ENCODE results near the gene CSF3R. TPM values are rescaled to one million over a fixed set of nuclear protein-coding genes. Genes with fewer than 3 reads are reported as not detected.

Gene CSF3R
- total RNA-seq, 1 experiment from 2014 or later: 0.26 TPM

- H3K4me3 Mint-ChIP-seq: no peak overlapping the region
- no peaks in the 10 kb centered on the region for H3K36me3 Mint-ChIP-seq
- POLR2A ChIA-PET: no interaction called here
- H3K4me1 Mint-ChIP-seq: peaks cover 12% of the 10 kb centered on the region
- no peak for TF ChIP-seq E2F5 (CRISPR knock-in tag; IDR thresholded peaks at IDR 0.05)
- peak; percentile 82 for TF ChIP-seq GABPB1 (CRISPR knock-in tag; IDR thresholded peaks at IDR 0.05)
- TF ChIP-seq CTCF (IDR thresholded peaks at IDR 0.05): no peak
- no peak for TF ChIP-seq IRF2 (CRISPR knock-in tag; IDR thresholded peaks at IDR 0.05; ENCODE audit: borderline replicate concordance, low read depth)
- no peak for DNase-seq (ENCODE audit: low spot score)
- no peak overlapping the region for H3K27ac Mint-ChIP-seq
- CTCF ChIA-PET: interaction anchor here (0.6 to 2.1 kb wide), 6 partner anchors 11 to 530 kb away, joined by 3 to 9 read pairs (median 4); partner anchors contain the start of gene OSCP1
- no peak for ATAC-seq
- H3K9me3 Mint-ChIP-seq: no peaks in the 10 kb centered on the region
- H3K27me3 Mint-ChIP-seq (ENCODE audit: low read depth): peaks cover 24% of the 10 kb centered on the region
Measured at GRCh38 chr1:36486439-36487335, 4.0 kb upstream of the CSF3R start.

- H3K4me3 Mint-ChIP-seq: no peak overlapping the region
- ChIA-PET POLR2A (no interaction called here), CTCF (interaction anchor here (0.5 to 2.1 kb wide), 6 partner anchors 10 to 530 kb away, joined by 3 to 9 read pairs (median 3); partner anchors contain the start of genes MRPS15 and OSCP1)
- no peak for DNase-seq (ENCODE audit: low spot score)
- TF ChIP-seq NR1H2 (CRISPR knock-in tag; IDR thresholded peaks at IDR 0.05): no peak
- H3K9me3 Mint-ChIP-seq: no peaks in the 10 kb centered on the region
- no peaks in the 10 kb centered on the region for H3K36me3 Mint-ChIP-seq
- no peak for ATAC-seq
- H3K4me1 Mint-ChIP-seq: peaks cover 13% of the 10 kb centered on the region
- peaks cover 25% of the 10 kb centered on the region for H3K27me3 Mint-ChIP-seq (ENCODE audit: low read depth)
- H3K27ac Mint-ChIP-seq: no peak overlapping the region
Measured at GRCh38 chr1:36486093-36486438, 3.4 kb upstream of the CSF3R start.

GRCh38 chr1:36484099-36484498, 1.4 kb upstream of the CSF3R start:
- H3K27me3 Mint-ChIP-seq (ENCODE audit: low read depth): peaks cover 17% of the 10 kb centered on the region
- H3K4me3 Mint-ChIP-seq: no peak overlapping the region
- DNase-seq (ENCODE audit: low spot score) (no peak), ATAC-seq (no peak)
- TF ChIP-seq GTF2I (CRISPR knock-in tag; conservative IDR thresholded peaks at IDR 0.05): no peak
- no peak for TF ChIP-seq AR (CRISPR knock-in tag; IDR thresholded peaks at IDR 0.05)
- TF ChIP-seq OVOL2 (CRISPR knock-in tag; IDR thresholded peaks at IDR 0.05; ENCODE audit: borderline replicate concordance): no peak
- TF ChIP-seq JUN (CRISPR knock-in tag; IDR thresholded peaks at IDR 0.05): no peak
- no peak for TF ChIP-seq RORB (CRISPR knock-in tag; IDR thresholded peaks at IDR 0.05)
- TF ChIP-seq SMAD4 (CRISPR knock-in tag; IDR thresholded peaks at IDR 0.05): no peak
- no peak for TF ChIP-seq ZNF396 (CRISPR knock-in tag; IDR thresholded peaks at IDR 0.05; ENCODE audit: borderline replicate concordance)
- TF ChIP-seq PRRX2 (CRISPR knock-in tag; IDR thresholded peaks at IDR 0.05): no peak
- TF ChIP-seq E2F5 (CRISPR knock-in tag; IDR thresholded peaks at IDR 0.05): no peak
- no peak for TF ChIP-seq CREB1 (CRISPR knock-in tag; IDR thresholded peaks at IDR 0.05)
- no peak for TF ChIP-seq ZNF121 (CRISPR knock-in tag; IDR thresholded peaks at IDR 0.05)
- no peak for TF ChIP-seq E2F1 (CRISPR knock-in tag; IDR thresholded peaks at IDR 0.05)
- peaks cover 7% of the 10 kb centered on the region for H3K4me1 Mint-ChIP-seq
- POLR2A ChIA-PET: no interaction called here
- no peak overlapping the region for H3K27ac Mint-ChIP-seq
- no peaks in the 10 kb centered on the region for H3K9me3 Mint-ChIP-seq
- H3K36me3 Mint-ChIP-seq: no peaks in the 10 kb centered on the region
- CTCF ChIA-PET: no interaction called here
